ENCODE data around the gene DAB1. TPM values are rescaled to one million over a fixed set of nuclear protein-coding genes. Genes with fewer than 3 reads are reported as not detected.

The DAB1 gene
- total RNA-seq, 1 donor from 2014 or later: not detected

- Mint-ChIP-seq H3K27me3 (ENCODE audit: low read depth) (peaks cover 9% of the 10 kb centered on the region), H3K4me3 (ENCODE audit: unreplicated experiment) (no peak overlapping the region), H3K27ac (ENCODE audit: unreplicated experiment) (no peak overlapping the region), H3K36me3 (ENCODE audit: low read depth) (no peaks in the 10 kb centered on the region), H3K4me1 (ENCODE audit: low read depth) (no peaks in the 10 kb centered on the region), H3K9me3 (ENCODE audit: low read depth) (no peaks in the 10 kb centered on the region)
- no peak for DNase-seq (ENCODE audit: low spot score)
- TF ChIP-seq CTCF (IDR thresholded peaks at IDR 0.05): no peak
These were observed 99.5 kb downstream of the DAB1 start for GRCh38 chr1:57324388-57324787.

GRCh38 chr1:57321776-57322175, 102.1 kb downstream of the DAB1 start:
- Mint-ChIP-seq H3K4me3 (ENCODE audit: unreplicated experiment) (no peak overlapping the region), H3K27ac (ENCODE audit: unreplicated experiment) (no peak overlapping the region), H3K36me3 (ENCODE audit: low read depth) (no peaks in the 10 kb centered on the region), H3K27me3 (ENCODE audit: low read depth) (peaks cover 7% of the 10 kb centered on the region), H3K9me3 (ENCODE audit: low read depth) (peaks cover 4% of the 10 kb centered on the region), H3K4me1 (ENCODE audit: low read depth) (no peaks in the 10 kb centered on the region)
- DNase-seq (ENCODE audit: low spot score): no peak
- TF ChIP-seq CTCF (IDR thresholded peaks at IDR 0.05): no peak

- H3K9me3 Mint-ChIP-seq (ENCODE audit: low read depth): peaks cover 4% of the 10 kb centered on the region
- H3K4me1 Mint-ChIP-seq (ENCODE audit: low read depth): no peaks in the 10 kb centered on the region
- H3K27ac Mint-ChIP-seq (ENCODE audit: unreplicated experiment): no peak overlapping the region
These were observed 104.1 kb downstream of the DAB1 start for GRCh38 chr1:57319791-57320190.

GRCh38 chr1:57319165-57319564, 104.7 kb downstream of the DAB1 start:
- Mint-ChIP-seq H3K4me1 (ENCODE audit: low read depth) (no peaks in the 10 kb centered on the region), H3K27me3 (ENCODE audit: low read depth) (no peaks in the 10 kb centered on the region), H3K27ac (ENCODE audit: unreplicated experiment) (no peak overlapping the region), H3K4me3 (ENCODE audit: unreplicated experiment) (no peak overlapping the region), H3K36me3 (ENCODE audit: low read depth) (no peaks in the 10 kb centered on the region), H3K9me3 (ENCODE audit: low read depth) (peaks cover 4% of the 10 kb centered on the region)
- no peak for TF ChIP-seq CTCF (IDR thresholded peaks at IDR 0.05)
- DNase-seq (ENCODE audit: low spot score): no peak

More at GRCh38 chr1:57319791-57320190, 104.1 kb downstream of the DAB1 start:
- Mint-ChIP-seq H3K36me3 (ENCODE audit: low read depth) (no peaks in the 10 kb centered on the region), H3K4me3 (ENCODE audit: unreplicated experiment) (no peak overlapping the region), H3K27me3 (ENCODE audit: low read depth) (peaks cover 3% of the 10 kb centered on the region)
- TF ChIP-seq CTCF (IDR thresholded peaks at IDR 0.05): no peak
- DNase-seq (ENCODE audit: low spot score): no peak

GRCh38 chr1:57316861-57317260, 107.0 kb downstream of the DAB1 start:
- H3K4me3 Mint-ChIP-seq (ENCODE audit: unreplicated experiment): no peak overlapping the region
- H3K9me3 Mint-ChIP-seq (ENCODE audit: low read depth): peaks cover 4% of the 10 kb centered on the region
- no peaks in the 10 kb centered on the region for H3K4me1 Mint-ChIP-seq (ENCODE audit: low read depth)
- H3K36me3 Mint-ChIP-seq (ENCODE audit: low read depth): no peaks in the 10 kb centered on the region
- no peak for DNase-seq (ENCODE audit: low spot score)
- TF ChIP-seq CTCF (IDR thresholded peaks at IDR 0.05): no peak
- no peak overlapping the region for H3K27ac Mint-ChIP-seq (ENCODE audit: unreplicated experiment)
- H3K27me3 Mint-ChIP-seq (ENCODE audit: low read depth): no peaks in the 10 kb centered on the region
